Calu3 (cell line): ENCODE results near the gene LMF2. TPM values are rescaled to one million over a fixed set of nuclear protein-coding genes. Genes with fewer than 3 reads are reported as not detected.
A peak's percentile ranks its signal among the peaks of the same experiment; 100 is the strongest.

ENCODE experiments used
- BruUV-seq: library from RNA; stranded (reverse); fragments of 400-500 nt; replicated peaks from 2 replicates; lab custom pipeline; 2021; lab: Mats Ljungman, UMichigan
- CTCF ChIA-PET: fragments of 300-600 bp; sonication (Branson Sonifier 250); formaldehyde crosslinking; loops from one replicate; lab custom pipeline; 2022; ENCODE audit warnings: antibody characterized with exemption; lab: Charles Lee
- DNase-seq: peaks from one replicate; pipeline ENCODE4 v3.0.0; 2022
- H3K27ac Mint-ChIP-seq: one replicate; pipeline ENCODE4 v1.8.0; 2022; ENCODE audit warnings: mixed read lengths; ENCODE audit not compliant: unreplicated experiment
- H3K27me3 Mint-ChIP-seq: one replicate; pipeline ENCODE4 v1.8.0; 2022; ENCODE audit warnings: mixed read lengths; ENCODE audit not compliant: unreplicated experiment
- H3K36me3 Mint-ChIP-seq: one replicate; pipeline ENCODE4 v1.8.0; 2022; ENCODE audit warnings: mild to moderate bottlenecking, moderate library complexity, mixed read lengths; ENCODE audit not compliant: insufficient read depth, unreplicated experiment
- H3K4me1 Mint-ChIP-seq: one replicate; pipeline ENCODE4 v1.8.0; 2022; ENCODE audit warnings: mild to moderate bottlenecking, low read depth, mixed read lengths; ENCODE audit not compliant: unreplicated experiment
- H3K4me3 Mint-ChIP-seq: one replicate; pipeline ENCODE4 v1.8.0; 2022; ENCODE audit warnings: mild to moderate bottlenecking, low read depth, moderate library complexity, mixed read lengths; ENCODE audit not compliant: unreplicated experiment
- H3K9me3 Mint-ChIP-seq: one replicate; pipeline ENCODE4 v1.8.0; 2022; ENCODE audit warnings: low read depth, mixed read lengths; ENCODE audit not compliant: unreplicated experiment
- intact Hi-C: fragments of 100-400 bp; cut with micrococcal nuclease; formaldehyde crosslinking; loops from one replicate; pipeline ENCODE4 v1.10.0; 2022; ENCODE audit not compliant: unreplicated experiment
- total RNA-seq: library from RNA; stranded (reverse); gene quantifications from 2 replicates; pipeline ENCODE4 v1.2.3, GENCODE V29; 2022
- TF ChIP-seq, protein P1 (sequence below): fragments of 200-600 bp; IDR thresholded peaks from one replicate; pipeline ENCODE4 v1.8.0; 2022; ENCODE audit warnings: antibody characterized with exemption; ENCODE audit not compliant: unreplicated experiment

LMF2 gene
- total RNA-seq, 1 experiment from 2014 or later: 85.2 TPM

DNA sequence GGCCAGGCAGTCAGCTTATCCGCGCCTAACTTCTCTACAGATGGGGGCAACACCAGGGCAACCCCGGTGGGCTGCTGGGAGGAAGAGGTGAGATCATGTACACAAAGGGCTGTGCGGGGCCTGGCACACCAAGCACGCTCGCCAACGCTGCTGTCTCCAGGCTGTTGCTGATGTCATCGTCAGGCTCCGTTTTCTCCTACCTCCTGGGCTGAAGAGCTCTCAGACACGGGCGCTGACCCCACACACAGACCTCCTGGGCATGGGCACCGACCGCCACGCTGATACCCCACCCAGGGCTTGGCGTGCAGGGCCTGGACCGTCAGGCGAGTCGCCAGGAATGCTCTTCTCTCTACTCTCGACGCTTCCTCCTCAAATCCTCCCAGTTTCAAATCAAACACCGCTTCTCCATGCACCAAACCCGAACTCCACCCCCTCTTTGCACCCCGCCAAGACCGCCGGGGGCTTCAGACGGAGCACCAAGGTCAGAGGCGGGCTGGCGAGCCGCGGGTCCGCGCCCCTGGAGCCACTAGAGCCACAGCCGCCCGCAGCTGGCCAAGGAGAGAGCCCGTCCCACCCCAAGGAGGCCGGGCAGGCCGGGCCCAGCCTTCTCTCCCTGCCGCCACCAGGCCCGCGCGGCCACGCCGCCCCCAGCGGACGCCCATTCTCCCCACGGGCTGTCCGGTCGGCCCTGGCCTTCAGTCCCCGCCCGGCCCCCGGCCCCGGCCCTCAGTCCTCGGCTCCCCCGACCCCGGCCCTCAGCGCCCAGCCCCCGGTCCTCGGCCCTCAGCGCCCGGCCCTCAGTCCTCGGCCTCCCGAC is 33.4 kb downstream of the LMF2 start:
- intact Hi-C loops: no loop called here
- H3K36me3 Mint-ChIP-seq: peaks cover 58% of the 10 kb centered on the region
- no TSS peak for BruUV-seq
- H3K27ac Mint-ChIP-seq: peak overlapping the region; percentile 57
- CTCF ChIA-PET: interaction anchor here (1.0 to 1.7 kb wide), 3 partner anchors 14 to 86 kb away, joined by 3 to 5 read pairs (median 4); no protein-coding TSS in a partner anchor
- peaks cover under 1% of the 10 kb centered on the region for H3K27me3 Mint-ChIP-seq
- TF ChIP-seq, protein P1, sequence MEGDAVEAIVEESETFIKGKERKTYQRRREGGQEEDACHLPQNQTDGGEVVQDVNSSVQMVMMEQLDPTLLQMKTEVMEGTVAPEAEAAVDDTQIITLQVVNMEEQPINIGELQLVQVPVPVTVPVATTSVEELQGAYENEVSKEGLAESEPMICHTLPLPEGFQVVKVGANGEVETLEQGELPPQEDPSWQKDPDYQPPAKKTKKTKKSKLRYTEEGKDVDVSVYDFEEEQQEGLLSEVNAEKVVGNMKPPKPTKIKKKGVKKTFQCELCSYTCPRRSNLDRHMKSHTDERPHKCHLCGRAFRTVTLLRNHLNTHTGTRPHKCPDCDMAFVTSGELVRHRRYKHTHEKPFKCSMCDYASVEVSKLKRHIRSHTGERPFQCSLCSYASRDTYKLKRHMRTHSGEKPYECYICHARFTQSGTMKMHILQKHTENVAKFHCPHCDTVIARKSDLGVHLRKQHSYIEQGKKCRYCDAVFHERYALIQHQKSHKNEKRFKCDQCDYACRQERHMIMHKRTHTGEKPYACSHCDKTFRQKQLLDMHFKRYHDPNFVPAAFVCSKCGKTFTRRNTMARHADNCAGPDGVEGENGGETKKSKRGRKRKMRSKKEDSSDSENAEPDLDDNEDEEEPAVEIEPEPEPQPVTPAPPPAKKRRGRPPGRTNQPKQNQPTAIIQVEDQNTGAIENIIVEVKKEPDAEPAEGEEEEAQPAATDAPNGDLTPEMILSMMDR: no peak
- DNase-seq: peak; percentile 44
- H3K4me3 Mint-ChIP-seq: peak overlapping the region; percentile 85
- no peaks in the 10 kb centered on the region for H3K9me3 Mint-ChIP-seq
- H3K4me1 Mint-ChIP-seq: peaks cover 42% of the 10 kb centered on the region

DNA sequence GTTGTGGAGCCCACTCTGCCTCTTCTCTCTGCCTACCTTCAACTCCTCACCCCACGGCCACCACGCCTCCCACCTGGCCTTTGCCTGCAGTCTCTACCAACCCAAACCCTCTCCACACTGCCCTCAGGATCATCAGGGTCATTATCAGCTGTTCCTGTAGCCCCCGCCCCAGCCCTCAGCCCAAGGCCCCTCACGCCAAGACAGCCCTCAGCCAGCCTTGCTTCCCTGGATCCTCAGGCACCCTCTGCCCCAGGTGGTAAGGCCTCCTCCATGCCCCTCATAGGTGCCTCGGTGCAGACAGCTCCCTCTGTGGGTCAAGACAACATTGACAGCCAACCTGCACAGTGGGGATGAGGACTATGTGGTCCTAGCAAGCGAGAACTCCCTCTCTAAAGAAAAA is 34.4 kb downstream of the LMF2 start:
- CTCF ChIA-PET: interaction anchor here (1.0 to 1.7 kb wide), 3 partner anchors 13 to 85 kb away, joined by 3 to 5 read pairs (median 4); no protein-coding TSS in a partner anchor
- TF ChIP-seq, protein P1: peak; percentile 41
- intact Hi-C loops: no loop called here

DNA sequence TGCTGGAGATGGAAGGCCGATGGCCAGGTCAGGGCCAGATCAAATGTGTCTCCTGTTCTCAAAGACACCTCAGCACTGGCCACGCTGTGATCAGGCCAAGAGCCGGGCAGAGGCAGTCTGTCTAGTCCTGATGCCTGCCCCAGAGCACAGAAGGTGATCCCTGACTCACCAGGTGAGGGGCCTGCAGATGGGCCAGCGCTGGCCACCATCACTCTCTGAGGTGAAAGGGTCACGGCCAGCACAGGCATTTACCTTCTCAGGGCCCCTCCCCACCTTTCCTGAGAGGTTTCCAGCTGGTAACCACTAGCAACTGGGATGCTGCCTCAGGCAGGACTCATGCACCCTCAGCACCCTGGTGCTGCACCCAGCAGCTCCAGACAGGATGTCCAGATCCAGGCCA is 35.5 kb downstream of the LMF2 start:
- H3K27me3 Mint-ChIP-seq: no peaks in the 10 kb centered on the region

More for the DNA sequence above, 34.4 kb downstream of the LMF2 start:
- peaks cover 42% of the 10 kb centered on the region for H3K4me1 Mint-ChIP-seq
- H3K27me3 Mint-ChIP-seq: no peaks in the 10 kb centered on the region
- no peaks in the 10 kb centered on the region for H3K9me3 Mint-ChIP-seq
- peaks cover 64% of the 10 kb centered on the region for H3K36me3 Mint-ChIP-seq
- H3K4me3 Mint-ChIP-seq: peak overlapping the region; percentile 85
- peak overlapping the region; percentile 57 for H3K27ac Mint-ChIP-seq
- DNase-seq: peak; percentile 54
- BruUV-seq: no TSS peak

DNA sequence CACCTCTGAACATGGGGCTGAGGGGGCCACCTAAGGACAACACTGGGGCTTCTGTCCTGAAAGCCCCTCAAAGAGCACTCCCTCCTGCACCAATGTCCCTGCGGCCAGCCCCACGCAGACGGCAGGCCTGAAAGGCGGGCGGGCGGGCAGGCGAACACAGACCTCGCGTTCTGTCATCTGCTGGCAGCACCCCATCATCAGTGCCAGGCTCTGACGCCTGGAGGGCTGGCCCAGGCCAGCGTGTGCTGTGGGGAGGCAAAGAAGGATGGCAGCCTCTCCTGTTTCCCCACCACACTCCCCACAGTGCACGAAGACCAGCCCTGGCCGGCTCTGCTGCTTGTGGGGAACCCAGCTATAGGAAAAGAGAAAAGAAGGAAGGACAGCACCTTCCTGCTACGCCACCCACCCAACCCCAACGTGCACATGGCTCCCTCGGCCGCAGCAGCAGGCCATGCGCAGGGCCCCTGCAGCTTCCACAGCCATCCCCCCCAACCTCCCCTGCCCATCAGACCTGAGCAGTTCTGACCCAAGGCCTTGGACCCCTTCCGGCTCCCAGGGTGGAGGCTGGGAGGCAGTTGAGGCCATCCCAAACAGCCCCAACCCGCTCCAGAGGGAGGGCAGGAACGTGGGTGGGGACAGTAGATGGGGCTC is 36.2 kb downstream of the LMF2 start:
- CTCF ChIA-PET: no interaction called here
- intact Hi-C loops: no loop called here
- no TSS peak for BruUV-seq
- peak overlapping the region; percentile 57 for H3K4me3 Mint-ChIP-seq
- no peak for DNase-seq
- H3K36me3 Mint-ChIP-seq: peaks cover 76% of the 10 kb centered on the region
- H3K27ac Mint-ChIP-seq: peak overlapping the region; percentile 61
- no peaks in the 10 kb centered on the region for H3K27me3 Mint-ChIP-seq
- H3K9me3 Mint-ChIP-seq: no peaks in the 10 kb centered on the region
- peaks cover 42% of the 10 kb centered on the region for H3K4me1 Mint-ChIP-seq
- TF ChIP-seq, protein P1: no peak

More for the DNA sequence above, 35.5 kb downstream of the LMF2 start:
- DNase-seq: no peak
- Mint-ChIP-seq H3K4me3 (no peak overlapping the region), H3K9me3 (no peaks in the 10 kb centered on the region), H3K36me3 (peaks cover 70% of the 10 kb centered on the region), H3K4me1 (peaks cover 42% of the 10 kb centered on the region), H3K27ac (no peak overlapping the region)
- intact Hi-C loops: no loop called here
- TF ChIP-seq, protein P1: no peak
- BruUV-seq: no TSS peak
- CTCF ChIA-PET: no interaction called here
